Astrocyte of the cerebellum (primary cell): ENCODE measurements around the gene TMED7.

ENCODE experiments used
- DNase-seq: peaks from one replicate; pipeline ENCODE4 v3.0.0-alpha.2; 2011; ENCODE audit warnings: low read depth
- H3K4me3 ChIP-seq: 2 replicates; pipeline ENCODE4 v1.5.1; 2011; ENCODE audit warnings: mild to moderate bottlenecking, low read depth, low read length, moderate library complexity
- in situ Hi-C: cut with HindIII; loops from 2 replicates; pipeline ENCODE4 v1.10.0; 2017; ENCODE audit warnings: low sequenced_read_pairs
- TF ChIP-seq, protein P1 (sequence below): IDR thresholded peaks from 2 replicates; pipeline ENCODE4 v1.5.1; 2012; ENCODE audit warnings: low read length, low read depth, moderate library complexity, mild to moderate bottlenecking; ENCODE audit errors: missing control alignments

TMED7 gene

GRCh38 chr5:115579216-115579615, 46.6 kb downstream of the TMED7 start:
- TF ChIP-seq, protein P1, sequence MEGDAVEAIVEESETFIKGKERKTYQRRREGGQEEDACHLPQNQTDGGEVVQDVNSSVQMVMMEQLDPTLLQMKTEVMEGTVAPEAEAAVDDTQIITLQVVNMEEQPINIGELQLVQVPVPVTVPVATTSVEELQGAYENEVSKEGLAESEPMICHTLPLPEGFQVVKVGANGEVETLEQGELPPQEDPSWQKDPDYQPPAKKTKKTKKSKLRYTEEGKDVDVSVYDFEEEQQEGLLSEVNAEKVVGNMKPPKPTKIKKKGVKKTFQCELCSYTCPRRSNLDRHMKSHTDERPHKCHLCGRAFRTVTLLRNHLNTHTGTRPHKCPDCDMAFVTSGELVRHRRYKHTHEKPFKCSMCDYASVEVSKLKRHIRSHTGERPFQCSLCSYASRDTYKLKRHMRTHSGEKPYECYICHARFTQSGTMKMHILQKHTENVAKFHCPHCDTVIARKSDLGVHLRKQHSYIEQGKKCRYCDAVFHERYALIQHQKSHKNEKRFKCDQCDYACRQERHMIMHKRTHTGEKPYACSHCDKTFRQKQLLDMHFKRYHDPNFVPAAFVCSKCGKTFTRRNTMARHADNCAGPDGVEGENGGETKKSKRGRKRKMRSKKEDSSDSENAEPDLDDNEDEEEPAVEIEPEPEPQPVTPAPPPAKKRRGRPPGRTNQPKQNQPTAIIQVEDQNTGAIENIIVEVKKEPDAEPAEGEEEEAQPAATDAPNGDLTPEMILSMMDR = no peak
- H3K4me3 ChIP-seq = no peak overlapping the region
- in situ Hi-C loops = no loop called here
- no peak for DNase-seq

DNA sequence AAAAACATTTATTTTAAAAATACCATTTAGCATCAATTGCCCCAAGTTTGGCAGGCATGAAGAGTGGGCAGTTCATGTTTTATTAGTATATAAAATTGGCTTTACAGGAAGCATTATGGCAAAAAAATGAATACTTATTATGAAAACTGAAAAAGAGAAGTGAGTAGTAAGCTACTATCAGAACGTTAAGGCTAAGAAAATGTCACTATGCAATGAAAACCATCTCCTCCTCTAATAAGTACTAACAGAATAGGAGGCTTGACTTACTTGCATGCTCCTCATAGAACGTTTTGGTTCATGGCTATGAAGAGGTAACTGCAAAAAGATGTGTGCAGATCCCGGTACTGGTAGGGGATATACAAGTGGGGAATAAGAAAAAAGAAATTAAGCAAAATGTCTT, 47.2 kb downstream of the TMED7 start:
- in situ Hi-C loops = no loop called here
- TF ChIP-seq, protein P1 = no peak
- DNase-seq = no peak
- H3K4me3 ChIP-seq = no peak overlapping the region

DNA sequence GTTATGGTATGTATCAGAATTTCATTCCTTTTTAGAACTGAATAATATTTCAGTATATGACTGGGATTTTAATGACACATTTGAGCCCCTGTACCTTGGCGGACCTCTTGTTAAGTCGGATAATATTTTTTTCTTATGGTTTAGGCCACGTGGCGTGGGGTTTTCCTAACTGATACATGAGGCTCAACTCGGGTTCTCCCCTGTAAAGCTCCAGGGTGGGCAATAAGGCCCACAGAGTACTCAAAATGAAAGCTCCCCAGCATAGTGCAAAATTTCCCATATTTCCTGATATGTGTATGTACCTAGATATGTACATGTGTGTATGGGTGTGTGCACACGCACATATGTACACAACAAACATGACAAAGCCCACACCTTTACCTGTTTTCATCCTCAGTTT, 48.1 kb downstream of the TMED7 start:
- TF ChIP-seq, protein P1 = no peak
- no peak overlapping the region for H3K4me3 ChIP-seq
- in situ Hi-C loops = no loop called here
- no peak for DNase-seq

DNA sequence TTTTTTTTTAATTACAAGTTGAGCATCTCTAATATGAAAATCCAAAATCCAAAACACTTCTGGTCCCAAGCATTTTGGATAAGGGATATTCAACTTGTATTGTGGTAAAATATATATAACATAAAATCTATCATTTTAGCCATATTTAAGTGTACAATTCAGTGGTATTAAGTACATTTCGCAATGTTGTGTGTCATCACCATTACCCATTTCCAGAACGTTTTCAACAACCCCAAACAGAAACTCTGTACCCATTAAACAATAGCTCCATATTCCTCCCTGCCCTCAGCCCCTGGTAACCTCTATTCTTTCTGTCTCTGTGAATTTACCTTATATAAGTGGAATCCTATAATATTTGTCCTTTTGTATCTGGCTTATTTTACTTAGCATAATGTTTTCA, 48.5 kb downstream of the TMED7 start:
- DNase-seq = no peak
- H3K4me3 ChIP-seq = no peak overlapping the region
- in situ Hi-C loops = no loop called here
- TF ChIP-seq, protein P1 = no peak

DNA sequence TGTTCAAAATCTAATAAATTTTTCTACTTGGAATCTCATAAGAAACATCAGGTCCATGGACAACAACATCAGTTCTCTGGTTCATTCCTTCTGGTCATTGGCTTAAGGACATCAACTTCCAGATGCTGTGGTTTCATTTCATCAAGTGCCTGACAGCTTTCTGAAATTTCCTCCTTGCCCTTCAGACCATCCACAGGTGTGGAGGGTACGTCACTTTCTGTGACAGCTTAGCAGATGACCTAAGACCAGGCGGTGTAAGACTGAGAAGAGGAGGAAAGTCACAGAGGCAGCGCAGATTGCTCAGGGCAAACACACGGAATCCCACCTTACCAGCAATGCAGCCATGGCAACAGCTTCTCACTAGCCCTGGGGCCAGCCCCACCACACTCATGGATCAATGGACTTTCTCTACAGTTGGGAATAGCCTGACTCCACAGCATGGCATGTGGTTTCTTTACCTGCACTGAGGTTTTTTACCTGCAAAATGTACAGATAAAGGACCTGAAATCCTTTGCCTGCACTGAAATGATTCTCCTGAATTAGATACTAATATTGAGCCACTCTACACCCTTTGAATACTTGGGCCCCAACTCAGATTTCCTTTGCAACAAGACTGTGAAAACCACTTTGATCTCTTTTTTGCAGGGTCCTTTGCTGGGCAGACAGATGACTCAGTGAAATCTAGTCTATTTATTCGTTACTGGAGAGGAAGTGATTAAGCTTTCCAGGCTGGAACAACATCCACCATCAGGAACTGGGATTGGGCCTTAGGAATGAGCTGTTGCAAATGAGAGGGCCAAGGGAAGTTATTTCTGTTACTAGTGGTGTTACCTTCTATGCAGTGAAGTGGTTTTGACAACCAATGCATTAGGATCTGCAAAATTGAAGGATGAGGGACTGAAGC, 50.4 kb downstream of the TMED7 start:
- TF ChIP-seq, protein P1 = no peak
- no peak overlapping the region for H3K4me3 ChIP-seq
- in situ Hi-C loops = no loop called here
- no peak for DNase-seq

DNA sequence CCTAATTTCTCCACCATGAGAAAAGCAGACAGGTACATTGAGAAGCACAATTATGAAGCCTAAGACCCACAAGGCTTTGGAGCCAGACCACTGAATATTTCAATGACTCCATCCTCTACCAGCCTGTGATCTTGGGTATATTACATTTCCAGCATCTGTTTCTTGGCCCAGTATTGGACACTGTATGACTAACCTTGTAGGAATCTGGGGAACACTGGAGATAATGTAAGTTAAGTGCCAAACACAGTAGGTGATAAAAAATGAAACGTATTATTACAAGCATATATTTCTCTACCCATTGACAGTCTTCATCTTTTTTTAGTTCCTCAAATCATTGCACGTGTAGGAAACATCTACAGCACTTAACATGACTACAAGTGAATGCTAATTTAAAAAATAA, 52.7 kb downstream of the TMED7 start:
- DNase-seq = peak; percentile 84
- H3K4me3 ChIP-seq = no peak overlapping the region
- TF ChIP-seq, protein P1 = no peak
- in situ Hi-C loops = no loop called here
